CD4-positive, alpha-beta T cell (primary cell): ENCODE measurements around the gene TMEM176A. TPM values are rescaled to one million over a fixed set of nuclear protein-coding genes. Genes with fewer than 3 reads are reported as not detected.

Experiments
- ATAC-seq: fragments of 200-7000 bp; cut with Tn5 transposase; one replicate; pipeline ENCODE4 v1.10.0; 2022; ENCODE audit warnings: mild to moderate bottlenecking; ENCODE audit not compliant: poor library complexity
- CTCF ChIA-PET: fragments of 350-600 bp; sonication (Branson Sonifier 250); formaldehyde crosslinking; loops from one replicate; lab custom pipeline; 2021; ENCODE audit warnings: antibody characterized with exemption, inconsistent platforms; lab: Charles Lee
- POLR2A ChIA-PET: fragments of 350-600 bp; sonication (Branson Sonifier 250); formaldehyde crosslinking; loops from one replicate; lab custom pipeline; 2021; ENCODE audit warnings: antibody characterized with exemption, inconsistent platforms; lab: Charles Lee
- DNase-seq, 14 experiments: peaks; one replicate each; pipeline ENCODE4 v3.0.0-alpha.2; 2013 to 2020; ENCODE audit warnings: mixed read lengths in 2 of 14
- H3K27ac ChIP-seq, 2 donors: one replicate each; pipeline versions ENCODE4 v1.5.1 to v1.7.0; 2013; ENCODE audit warnings: low read length in 2 of 2, low read depth in 1 of 2, mild to moderate bottlenecking in 1 of 2
- H3K27me3 ChIP-seq, 2 experiments: 1 replicate in 1 of 2; 2 replicates in 1 of 2; pipeline versions ENCODE4 v1.6.1 to v1.7.0; 2013; ENCODE audit warnings: low read length in 2 of 2, control low read depth in 1 of 2, mild to moderate bottlenecking in 1 of 2, moderate library complexity in 1 of 2; ENCODE audit not compliant: insufficient read depth in 2 of 2, control insufficient read depth in 1 of 2
- H3K36me3 ChIP-seq: one replicate; pipeline ENCODE4 v1.6.1; 2013; ENCODE audit warnings: low read length, control low read depth; ENCODE audit not compliant: insufficient read depth
- H3K4me1 ChIP-seq: one replicate; pipeline ENCODE4 v1.6.1; 2013; ENCODE audit warnings: low read length, control low read depth; ENCODE audit not compliant: insufficient read depth
- H3K4me3 ChIP-seq: one replicate; pipeline ENCODE4 v1.5.1; 2013; ENCODE audit warnings: mild to moderate bottlenecking, low read length, moderate library complexity
- H3K9me3 ChIP-seq, 2 experiments: 1 replicate in 1 of 2; 2 replicates in 1 of 2; pipeline versions ENCODE4 v1.6.1 to v1.7.0; 2013; ENCODE audit warnings: low read length in 2 of 2, mild to moderate bottlenecking in 2 of 2, control low read depth in 1 of 2, moderate library complexity in 1 of 2; ENCODE audit not compliant: control insufficient read depth in 1 of 2, insufficient read depth in 1 of 2
- H3K27ac Mint-ChIP-seq: one replicate; pipeline ENCODE4 v1.8.0; 2020; ENCODE audit warnings: mixed read lengths
- H3K27me3 Mint-ChIP-seq: one replicate; pipeline ENCODE4 v1.8.0; 2021; ENCODE audit warnings: mixed read lengths
- H3K36me3 Mint-ChIP-seq: one replicate; pipeline ENCODE4 v1.8.0; 2021; ENCODE audit warnings: low read depth, mixed read lengths
- H3K4me1 Mint-ChIP-seq: one replicate; pipeline ENCODE4 v1.8.0; 2021; ENCODE audit warnings: low read depth, mixed read lengths
- H3K4me3 Mint-ChIP-seq: one replicate; pipeline ENCODE4 v1.8.0; 2020; ENCODE audit warnings: mild to moderate bottlenecking, mixed read lengths
- H3K9me3 Mint-ChIP-seq: one replicate; pipeline ENCODE4 v1.8.0; 2020; ENCODE audit warnings: mixed read lengths
- intact Hi-C, 2 experiments: fragments of 100-400 bp; cut with DNase I in 1 of 2; cut with micrococcal nuclease in 1 of 2; formaldehyde crosslinking; loops; one replicate each; pipeline versions ENCODE4 v1.15.1 to v1.9.0; 2023 to 2025; cut with DNase I, micrococcal nuclease
- total RNA-seq, 174 experiments: library from RNA in 2 of 174; stranded (reverse) in 2 of 174; gene quantifications; one replicate each; pipeline ENCODE4 v1.2.3 and lab custom pipeline; 2021 to 2026
- TF ChIP-seq, protein P1 (sequence below): fragments of 200-600 bp; IDR thresholded peaks from one replicate; pipeline ENCODE4 v1.8.0; 2022; ENCODE audit warnings: antibody characterized with exemption, mild to moderate bottlenecking

Gene TMEM176A
- total RNA-seq, 2 experiments from 2014 or later, result not detected

DNA sequence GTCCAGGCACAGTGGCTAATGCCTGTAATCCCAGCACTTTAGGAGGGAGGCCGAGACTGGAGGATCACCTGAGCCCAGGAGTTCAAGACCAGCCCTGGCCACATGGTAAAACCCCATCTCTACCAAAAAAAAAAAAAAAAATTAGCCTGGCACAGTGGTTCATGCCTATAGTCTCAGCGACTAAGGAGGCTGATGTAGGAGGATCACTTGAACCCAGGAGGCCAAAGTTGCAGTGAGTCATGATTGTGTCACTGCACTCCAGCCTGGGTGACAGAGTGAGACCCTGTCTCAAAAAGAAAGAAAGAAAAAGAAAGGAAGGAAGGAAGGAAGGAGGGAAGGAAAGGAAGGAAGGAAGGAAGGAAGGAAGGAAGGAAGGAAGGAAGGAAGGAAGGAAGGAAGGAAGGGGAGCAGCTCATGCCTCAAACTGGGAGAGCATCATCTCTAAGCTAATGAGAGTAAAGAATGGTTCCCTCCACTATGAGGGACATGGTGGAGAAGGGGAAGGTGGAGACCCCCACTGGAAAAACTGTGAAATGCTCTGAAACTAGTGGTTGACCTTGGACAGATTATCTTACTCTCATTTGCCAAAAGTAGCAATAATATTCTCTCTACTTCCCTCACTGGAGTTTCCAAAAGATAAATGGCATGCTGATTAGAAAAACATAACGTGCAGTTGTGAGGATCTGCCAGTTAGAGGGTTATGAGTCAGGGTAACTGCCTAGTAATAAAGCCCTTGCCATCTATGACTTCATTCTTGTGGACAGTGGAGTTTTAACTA, 46.6 kb upstream of the TMEM176A start:
- Histone ChIP-seq H3K4me3 (no peak overlapping the region), H3K4me1 (peaks cover 66% of the 10 kb centered on the region), H3K27me3 (no peaks in the 10 kb centered on the region), H3K36me3 (no peaks in the 10 kb centered on the region), H3K27ac (peak overlapping the region; percentile 66 to 72), H3K9me3 (no peaks in the 10 kb centered on the region)
- TF ChIP-seq, protein P1, sequence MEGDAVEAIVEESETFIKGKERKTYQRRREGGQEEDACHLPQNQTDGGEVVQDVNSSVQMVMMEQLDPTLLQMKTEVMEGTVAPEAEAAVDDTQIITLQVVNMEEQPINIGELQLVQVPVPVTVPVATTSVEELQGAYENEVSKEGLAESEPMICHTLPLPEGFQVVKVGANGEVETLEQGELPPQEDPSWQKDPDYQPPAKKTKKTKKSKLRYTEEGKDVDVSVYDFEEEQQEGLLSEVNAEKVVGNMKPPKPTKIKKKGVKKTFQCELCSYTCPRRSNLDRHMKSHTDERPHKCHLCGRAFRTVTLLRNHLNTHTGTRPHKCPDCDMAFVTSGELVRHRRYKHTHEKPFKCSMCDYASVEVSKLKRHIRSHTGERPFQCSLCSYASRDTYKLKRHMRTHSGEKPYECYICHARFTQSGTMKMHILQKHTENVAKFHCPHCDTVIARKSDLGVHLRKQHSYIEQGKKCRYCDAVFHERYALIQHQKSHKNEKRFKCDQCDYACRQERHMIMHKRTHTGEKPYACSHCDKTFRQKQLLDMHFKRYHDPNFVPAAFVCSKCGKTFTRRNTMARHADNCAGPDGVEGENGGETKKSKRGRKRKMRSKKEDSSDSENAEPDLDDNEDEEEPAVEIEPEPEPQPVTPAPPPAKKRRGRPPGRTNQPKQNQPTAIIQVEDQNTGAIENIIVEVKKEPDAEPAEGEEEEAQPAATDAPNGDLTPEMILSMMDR, result peak; percentile 38
- peaks cover 5% of the 10 kb centered on the region for H3K27me3 Mint-ChIP-seq
- ATAC-seq (peak; percentile 10), DNase-seq (peak in 3 of 14 experiments; percentile 58 to 71 (median 68))
- H3K4me3 Mint-ChIP-seq, result peak overlapping the region; percentile 57
- peaks cover 7% of the 10 kb centered on the region for H3K36me3 Mint-ChIP-seq
- POLR2A ChIA-PET, result interaction anchor here (0.7 to 5.2 kb wide), 5 partner anchors 10 to 186 kb away, joined by 3 to 120 read pairs (median 65); partner anchors contain the start of genes GIMAP1, GIMAP4 and GIMAP6
- intact Hi-C loops, result loop anchor here (2.0 to 10.0 kb wide), 5 partner anchors 17 to 399 kb away; partner anchors contain the start of genes GIMAP1 (in 1 of the 2), GIMAP5 (in 1 of the 2) and GIMAP7 (in 1 of the 2)
- peaks cover 80% of the 10 kb centered on the region for H3K4me1 Mint-ChIP-seq
- H3K9me3 Mint-ChIP-seq, result peaks cover 2% of the 10 kb centered on the region
- peak overlapping the region; percentile 99 for H3K27ac Mint-ChIP-seq
- CTCF ChIA-PET, result interaction anchor here (1.0 kb wide), 1 partner anchor 31 kb away, joined by 3 read pairs; no protein-coding TSS in a partner anchor

DNA sequence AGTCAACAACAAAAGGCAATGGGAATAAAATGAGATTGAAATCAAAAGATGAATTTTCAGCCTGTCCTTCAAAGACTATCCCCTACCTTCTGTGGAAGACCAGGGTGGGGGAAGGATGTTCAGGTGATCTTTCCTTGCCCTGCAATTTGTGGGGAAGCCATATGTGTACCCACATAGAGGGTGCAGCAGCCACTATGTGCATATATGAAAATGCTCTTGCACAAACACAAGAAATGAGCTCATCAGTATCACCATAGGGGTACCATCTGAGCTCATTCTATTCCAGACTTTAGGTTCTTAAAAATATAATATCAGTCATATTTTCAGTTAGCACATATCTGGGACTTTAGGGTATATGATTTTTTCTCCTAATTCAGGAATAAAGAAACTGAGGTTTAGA, 45.6 kb upstream of the TMEM176A start:
- Histone ChIP-seq H3K27ac (peak overlapping the region; percentile 67 to 76), H3K4me1 (peaks cover 57% of the 10 kb centered on the region), H3K9me3 (no peaks in the 10 kb centered on the region), H3K27me3 (no peaks in the 10 kb centered on the region), H3K4me3 (peak overlapping the region; percentile 19), H3K36me3 (no peaks in the 10 kb centered on the region)
- intact Hi-C loops, result loop anchor here (1.0 to 10.0 kb wide), 8 partner anchors 18 to 400 kb away; partner anchors contain the start of genes GIMAP1 (in 2 of the 2), GIMAP2 (in 1 of the 2), GIMAP5 (in 1 of the 2) and GIMAP7 (in 1 of the 2)
- H3K27ac Mint-ChIP-seq, result peak overlapping the region; percentile 99
- ChIA-PET POLR2A (interaction anchor here (0.7 to 5.2 kb wide), 36 partner anchors 11 to 387 kb away, joined by 3 to 120 read pairs (median 6); partner anchors contain the start of genes GIMAP1, GIMAP2, GIMAP4 and GIMAP5), CTCF (interaction anchor here (0.7 to 2.9 kb wide), 11 partner anchors 12 to 305 kb away, joined by 3 to 48 read pairs (median 6); partner anchors contain the start of genes GIMAP1, GIMAP4, GIMAP5 and GIMAP7)
- peak overlapping the region; percentile 87 for H3K4me3 Mint-ChIP-seq
- peaks cover 70% of the 10 kb centered on the region for H3K4me1 Mint-ChIP-seq
- H3K27me3 Mint-ChIP-seq, result peaks cover 5% of the 10 kb centered on the region
- TF ChIP-seq, protein P1, result no peak
- H3K9me3 Mint-ChIP-seq, result peaks cover 2% of the 10 kb centered on the region
- peak; percentile 15 for ATAC-seq
- H3K36me3 Mint-ChIP-seq, result peaks cover 7% of the 10 kb centered on the region
- no peak for DNase-seq

DNA sequence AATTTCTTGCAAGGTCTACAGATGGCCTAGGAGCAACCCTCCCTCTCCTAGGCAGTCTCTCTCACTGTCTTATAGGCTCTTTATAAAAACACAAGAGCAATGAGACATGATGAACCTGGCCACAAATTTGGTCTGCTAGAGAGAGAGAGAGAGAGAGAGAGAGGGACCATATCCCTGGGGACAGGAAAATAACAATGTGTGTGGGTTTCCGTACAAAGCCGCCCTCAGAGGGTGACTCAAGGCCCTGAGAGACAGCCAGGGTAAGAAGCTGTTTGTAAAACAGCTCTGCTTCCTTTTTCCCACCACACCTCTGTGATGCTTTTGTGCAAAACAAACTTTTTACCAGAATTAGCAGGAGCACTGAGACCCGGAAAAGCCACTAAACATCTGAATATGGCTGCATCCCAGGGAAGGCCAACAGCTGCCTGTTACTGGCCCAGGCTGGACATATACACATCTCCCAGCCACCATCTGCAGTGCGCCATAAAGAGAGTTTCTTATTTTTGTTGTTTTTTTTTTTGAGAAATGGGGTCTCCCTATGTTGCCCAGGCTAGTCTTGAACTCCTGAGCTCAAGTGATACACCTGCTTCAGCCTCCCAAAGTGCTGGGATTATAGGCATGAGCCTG, 45.0 kb upstream of the TMEM176A start:
- H3K36me3 ChIP-seq, result no peaks in the 10 kb centered on the region
- Mint-ChIP-seq H3K4me1 (peaks cover 64% of the 10 kb centered on the region), H3K27me3 (peaks cover 5% of the 10 kb centered on the region), H3K4me3 (peak overlapping the region; percentile 87), H3K9me3 (peaks cover 2% of the 10 kb centered on the region), H3K36me3 (peaks cover 7% of the 10 kb centered on the region), H3K27ac (peak overlapping the region; percentile 99)
- H3K27ac ChIP-seq, result peak overlapping the region; percentile 67 to 76
- ATAC-seq, result peak; percentile 85
- ChIA-PET CTCF (interaction anchor here (0.7 to 2.9 kb wide), 13 partner anchors 13 to 306 kb away, joined by 3 to 48 read pairs (median 6); partner anchors contain the start of genes GIMAP1, GIMAP4, GIMAP5 and GIMAP7), POLR2A (interaction anchor here (0.5 to 5.2 kb wide), 51 partner anchors 11 to 387 kb away, joined by 3 to 120 read pairs (median 5); partner anchors contain the start of genes GIMAP1, GIMAP2, GIMAP4 and GIMAP5)
- peaks cover 50% of the 10 kb centered on the region for H3K4me1 ChIP-seq
- TF ChIP-seq, protein P1, result no peak
- peak overlapping the region; percentile 19 for H3K4me3 ChIP-seq
- intact Hi-C loops, result loop anchor here (1.0 to 10.0 kb wide), 8 partner anchors 19 to 401 kb away; partner anchors contain the start of genes GIMAP7 (in 2 of the 2), GIMAP1 (in 1 of the 2), GIMAP2 (in 1 of the 2) and GIMAP5 (in 1 of the 2)
- no peaks in the 10 kb centered on the region for H3K9me3 ChIP-seq
- peak in 12 of 14 experiments; percentile 63 to 92 (median 76) for DNase-seq
- no peaks in the 10 kb centered on the region for H3K27me3 ChIP-seq
